ENCODE measurements around the gene TOGARAM2.

The TOGARAM2 gene

DNA sequence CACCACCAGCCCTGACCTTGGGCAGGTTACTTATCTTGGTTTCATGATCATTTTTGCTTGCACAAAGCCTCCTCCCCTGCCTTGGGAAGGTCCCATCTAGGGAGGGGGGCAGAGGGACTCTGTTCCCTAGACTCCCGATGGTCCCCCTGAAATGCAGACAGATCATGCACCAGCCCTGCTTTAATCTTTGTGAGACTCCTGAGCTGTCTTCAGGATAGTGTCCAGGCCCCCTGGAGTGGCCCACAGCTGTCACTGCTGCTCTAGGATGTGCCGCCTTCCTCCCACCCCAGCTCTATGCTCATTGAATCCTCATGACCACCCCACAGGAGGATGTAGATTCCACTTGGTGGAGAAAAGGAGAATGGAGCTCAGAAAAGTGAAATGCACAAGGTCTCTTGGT lies 65.2 kb downstream of the TOGARAM2 start:
- DNase-seq = no peak
- intact Hi-C loops (cut with DNase I) = no loop called here

DNA sequence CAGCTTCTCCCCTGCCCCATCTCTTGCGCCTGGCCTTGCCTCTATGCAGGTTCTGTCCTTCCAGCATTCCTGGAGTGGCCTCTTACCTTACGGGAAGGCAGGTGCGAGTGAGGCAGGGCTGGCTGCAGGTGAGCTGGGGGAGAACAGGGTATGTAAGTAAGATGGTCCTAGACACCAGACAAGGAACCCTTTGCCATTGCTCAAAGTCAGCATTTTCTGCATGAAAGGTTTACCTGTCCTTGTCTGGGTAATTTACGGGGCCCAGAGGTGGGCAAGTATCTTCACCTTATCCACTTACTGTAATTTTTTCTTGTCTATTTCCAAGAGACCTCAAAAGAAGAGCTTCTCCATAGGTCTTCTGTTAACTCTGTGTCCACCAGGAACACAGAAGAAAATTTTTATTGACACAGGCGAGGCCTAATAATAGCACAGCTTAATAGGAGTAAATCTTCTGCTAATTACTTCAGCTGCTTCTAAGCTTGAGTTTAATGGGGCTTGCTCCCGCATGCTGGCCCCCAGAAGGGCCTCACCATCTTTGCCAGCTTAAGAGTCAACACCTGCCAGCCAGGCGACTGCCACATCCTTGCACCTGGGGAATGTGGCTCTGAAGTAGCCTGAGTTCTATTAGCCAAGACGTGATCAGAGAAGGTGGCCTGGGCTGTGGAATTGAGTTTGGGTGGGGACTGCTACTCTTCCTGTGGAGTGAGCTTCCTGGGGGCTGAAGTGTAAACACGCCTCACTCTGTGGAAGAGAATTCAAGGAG lies 66.2 kb downstream of the TOGARAM2 start:
- no peak for DNase-seq
- intact Hi-C loops (cut with DNase I) = no loop called here

DNA sequence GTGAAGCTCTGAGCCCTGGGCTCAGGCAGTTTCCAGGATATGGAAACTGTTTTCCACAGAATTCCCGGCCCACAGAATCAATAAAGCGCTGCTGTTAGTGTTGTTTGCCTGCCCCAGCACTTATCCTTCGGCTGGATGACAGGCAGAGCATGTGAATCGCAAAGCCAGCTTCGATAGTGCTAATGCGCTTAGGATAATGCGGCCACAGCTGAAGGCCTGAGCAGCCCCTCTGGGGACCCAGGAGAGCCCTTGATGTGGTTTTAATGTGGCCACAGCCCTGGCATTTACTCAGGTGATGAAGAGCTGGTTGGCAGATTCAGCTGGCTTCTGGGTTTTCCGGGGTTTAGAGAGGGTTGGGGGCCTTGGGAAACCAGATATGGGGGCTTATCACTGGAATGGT lies 69.5 kb downstream of the TOGARAM2 start:
- no peak for DNase-seq
- intact Hi-C loops (cut with DNase I) = no loop called here

GRCh38 chr2:29051730-29052129 lies 70.6 kb downstream of the TOGARAM2 start:
- DNase-seq = no peak
- intact Hi-C loops (cut with DNase I) = no loop called here

DNA sequence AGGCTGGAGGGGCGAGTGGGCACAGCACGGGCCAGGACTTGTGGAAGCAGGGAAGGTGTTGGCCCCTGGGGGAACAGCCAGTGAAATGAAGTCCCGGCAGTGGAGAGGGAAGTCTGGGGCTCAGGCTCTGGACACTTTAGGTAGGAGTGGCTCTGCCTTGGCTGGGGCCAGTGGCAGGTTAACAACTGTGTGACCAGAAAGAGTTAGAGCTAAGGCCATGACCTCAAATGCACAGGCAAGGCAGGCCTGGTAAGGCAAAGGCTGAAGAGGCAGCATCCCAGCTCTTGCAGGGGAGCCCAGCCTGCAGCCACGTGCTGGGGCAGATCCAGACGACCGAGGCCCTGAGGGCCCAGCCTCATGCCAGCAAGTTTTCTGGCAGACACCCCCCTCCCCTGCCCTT lies 71.7 kb downstream of the TOGARAM2 start:
- no peak for DNase-seq
- intact Hi-C loops (cut with DNase I) = no loop called here

DNA sequence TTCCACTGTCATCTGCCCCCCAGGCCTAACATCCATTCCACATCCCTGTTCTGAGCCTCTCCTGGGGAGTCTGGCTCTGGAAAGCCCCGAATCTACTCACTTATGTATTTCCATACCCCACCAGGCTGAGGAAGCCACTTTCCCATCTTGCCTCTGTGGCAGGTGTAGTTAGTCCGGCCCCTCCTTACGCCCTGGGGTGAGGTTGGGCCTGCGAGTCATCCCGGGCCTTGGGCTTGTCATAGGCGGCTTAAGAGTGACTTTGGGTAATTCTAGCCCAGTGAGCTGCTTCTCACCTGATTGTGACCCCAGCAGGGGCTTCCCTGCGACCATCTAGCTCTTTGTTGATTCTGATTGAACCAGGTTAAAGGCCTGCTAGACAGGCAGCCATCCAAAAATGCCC lies 72.1 kb downstream of the TOGARAM2 start:
- intact Hi-C loops (cut with DNase I) = no loop called here
- DNase-seq = no peak

DNA sequence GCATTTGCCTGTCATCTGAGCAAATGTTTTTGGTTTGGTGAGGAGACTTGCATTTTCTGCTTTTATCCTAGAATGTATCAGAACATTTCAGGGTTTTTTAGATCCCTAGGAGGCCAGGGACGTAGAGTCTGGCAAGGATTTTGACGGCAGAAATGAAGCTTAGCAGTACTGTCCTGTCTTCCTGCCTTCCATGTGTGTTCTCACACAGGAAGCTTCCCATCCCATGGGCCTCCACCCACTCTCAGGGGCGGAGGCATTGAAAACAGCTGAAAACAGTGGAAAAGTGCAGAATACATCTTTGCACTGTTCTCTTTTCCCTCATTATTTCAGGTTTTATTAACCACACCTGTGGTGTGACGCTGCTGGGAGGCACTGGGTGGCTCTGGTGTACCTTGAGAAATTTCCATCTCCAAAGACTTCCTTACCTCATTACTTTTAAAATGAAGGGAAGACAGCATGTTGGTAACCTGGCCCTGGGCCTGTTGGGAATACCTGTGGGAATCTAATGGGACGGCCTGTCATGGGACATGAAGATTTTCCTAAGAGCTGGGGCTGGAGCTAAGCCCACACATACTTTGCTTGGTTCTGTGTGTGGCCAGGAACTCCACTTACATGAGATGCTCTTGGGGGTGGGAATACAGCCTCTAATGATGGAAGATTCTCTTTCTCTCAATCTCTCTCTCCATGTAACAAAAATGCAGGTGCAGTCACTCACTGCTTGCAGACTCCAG lies 72.7 kb downstream of the TOGARAM2 start:
- intact Hi-C loops (cut with DNase I) = no loop called here
- no peak for DNase-seq

- DNase-seq = no peak
- intact Hi-C loops (cut with DNase I) = no loop called here
These were observed 73.3 kb downstream of the TOGARAM2 start for GRCh38 chr2:29054430-29054829.

GRCh38 chr2:29055601-29056000 lies 74.5 kb downstream of the TOGARAM2 start:
- intact Hi-C loops (cut with DNase I) = no loop called here
- DNase-seq = no peak

DNA sequence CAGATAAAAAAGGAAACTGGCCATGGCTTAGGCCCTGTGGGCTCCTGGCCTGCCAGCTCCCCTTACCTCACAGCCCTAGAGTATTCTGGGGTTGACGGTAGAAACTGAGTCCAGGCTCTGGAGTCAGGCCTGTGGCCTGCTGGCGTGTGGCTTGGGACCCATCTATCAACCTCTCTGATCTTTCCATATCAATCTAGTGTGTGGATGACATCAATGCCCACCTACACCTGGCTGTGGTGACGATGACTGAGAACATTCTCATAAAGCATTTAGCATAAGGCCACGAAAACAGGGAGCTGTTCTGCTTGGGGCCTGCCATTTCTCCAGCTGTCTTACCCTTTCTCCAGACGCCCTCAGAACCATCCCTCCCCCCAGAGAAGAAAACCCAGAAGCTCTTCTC lies 75.4 kb downstream of the TOGARAM2 start:
- intact Hi-C loops (cut with DNase I) = no loop called here
- DNase-seq = no peak

DNA sequence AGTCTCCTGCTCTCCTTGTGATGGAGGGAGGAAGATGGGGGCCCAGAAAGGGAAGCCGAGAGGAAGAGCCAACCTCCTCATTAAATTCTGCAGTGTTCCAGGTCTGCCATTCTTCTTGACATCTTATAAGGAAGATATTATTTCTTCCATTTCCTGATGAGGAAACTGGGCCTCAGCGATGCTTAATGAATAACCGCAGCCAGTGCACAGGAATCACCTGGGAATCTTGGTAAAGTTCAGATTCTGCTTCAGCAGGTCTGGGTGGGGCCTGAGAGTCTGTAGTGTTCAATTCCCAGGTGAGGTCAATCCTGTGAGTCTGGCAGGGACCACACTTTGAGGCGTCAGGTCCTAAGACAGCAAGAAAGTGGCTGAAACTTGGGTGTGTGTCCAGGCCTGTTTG lies 75.9 kb downstream of the TOGARAM2 start:
- peak in 1 of 10 donors; percentile 0 for DNase-seq
- intact Hi-C loops (cut with DNase I) = no loop called here

DNA sequence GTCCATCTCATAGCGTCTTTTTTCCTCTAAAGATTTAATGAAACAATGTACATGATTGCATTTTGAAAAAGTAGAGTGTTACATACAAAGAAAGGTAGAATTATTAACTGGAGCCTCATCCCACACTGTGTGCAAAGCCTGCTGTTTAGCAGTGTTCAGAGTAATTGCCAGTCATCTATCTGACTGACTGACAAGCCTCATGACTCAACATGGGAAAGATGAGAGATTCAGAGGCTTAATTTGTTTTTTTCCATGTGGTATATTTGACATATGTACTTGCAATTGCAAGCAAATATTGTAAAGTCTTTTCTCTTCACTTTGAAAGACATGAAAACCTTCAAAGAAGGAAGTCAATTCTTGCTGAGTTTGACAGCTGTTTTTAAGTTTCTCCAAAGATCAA lies 78.5 kb downstream of the TOGARAM2 start:
- intact Hi-C loops (cut with DNase I) = loop anchor here (10.0 kb wide), 1 partner anchor 135 kb away; no protein-coding TSS in a partner anchor
- no peak for DNase-seq

DNA sequence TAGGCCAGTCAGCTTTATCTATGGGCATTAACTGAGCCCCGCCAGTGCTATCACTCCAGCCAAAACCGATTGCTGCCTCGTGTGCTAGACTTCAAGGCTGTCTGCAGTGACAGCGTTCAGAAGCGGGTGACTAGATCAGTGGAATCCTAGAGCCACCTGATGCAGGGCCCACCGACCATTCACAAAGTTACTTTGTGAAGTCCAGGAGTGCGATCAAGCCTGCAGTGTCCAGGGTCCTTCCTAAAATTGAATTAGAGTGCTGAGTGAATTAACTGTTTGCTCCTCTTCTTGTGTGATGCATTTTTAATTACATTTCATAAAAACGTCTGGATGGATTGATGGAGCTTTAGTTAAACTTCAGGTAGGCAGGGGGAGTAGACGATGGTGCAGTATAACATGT lies 79.3 kb downstream of the TOGARAM2 start:
- no peak for DNase-seq
- intact Hi-C loops (cut with DNase I) = loop anchor here (10.0 kb wide), 1 partner anchor 134 kb away; no protein-coding TSS in a partner anchor

GRCh38 chr2:29061176-29061575 lies 80.1 kb downstream of the TOGARAM2 start:
- intact Hi-C loops (cut with DNase I) = loop anchor here (10.0 kb wide), 1 partner anchor 134 kb away; no protein-coding TSS in a partner anchor
- no peak for DNase-seq

DNA sequence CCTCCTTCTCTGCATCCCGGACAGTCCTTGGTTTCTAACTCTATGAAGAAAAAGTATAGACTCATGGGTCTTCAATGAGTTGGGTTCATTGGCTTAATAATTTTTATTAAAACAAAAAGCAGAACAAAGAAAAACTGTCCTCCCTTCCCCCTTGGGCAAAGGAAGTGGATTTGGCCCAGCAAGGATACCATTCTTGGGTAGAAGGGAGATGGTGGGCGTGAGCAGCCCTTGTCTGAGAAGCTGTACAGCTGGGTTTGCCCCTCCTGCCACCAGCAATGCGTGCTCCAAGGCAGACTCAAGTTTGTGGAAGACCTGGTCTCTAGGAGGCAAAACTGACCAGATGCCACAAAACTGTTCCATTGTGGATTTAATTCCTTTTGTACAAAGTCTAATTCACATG lies 80.5 kb downstream of the TOGARAM2 start:
- intact Hi-C loops (cut with DNase I) = loop anchor here (10.0 kb wide), 1 partner anchor 133 kb away; no protein-coding TSS in a partner anchor

DNA sequence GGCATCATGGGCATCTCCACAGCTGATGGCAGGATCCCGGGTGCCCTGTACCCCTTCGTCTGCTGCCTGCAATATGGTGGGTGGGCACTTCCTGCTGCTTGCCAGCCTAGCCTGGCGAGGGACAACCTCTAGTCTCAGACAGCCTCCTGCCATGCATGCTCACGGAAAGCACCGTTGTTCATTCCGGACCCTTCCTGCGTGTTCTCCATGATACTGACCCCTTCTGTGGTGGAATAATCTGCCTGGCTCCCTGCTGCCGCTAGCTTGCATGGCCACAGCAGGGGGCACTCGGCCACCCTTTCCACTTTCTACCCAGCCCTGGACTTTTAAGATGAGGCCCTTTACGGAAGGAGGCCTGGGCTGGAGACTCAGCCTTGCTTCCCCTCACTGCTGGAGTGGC lies 81.3 kb downstream of the TOGARAM2 start:
- no peak for DNase-seq
- intact Hi-C loops (cut with DNase I) = loop anchor here (10.0 kb wide), 1 partner anchor 132 kb away; no protein-coding TSS in a partner anchor

More for the DNA sequence above, 80.5 kb downstream of the TOGARAM2 start:
- no peak for DNase-seq

GRCh38 chr2:29063056-29063455 lies 82.0 kb downstream of the TOGARAM2 start:
- peak in 3 of 10 donors; percentile 26 to 89 (median 86) for DNase-seq
- intact Hi-C loops (cut with DNase I) = loop anchor here (10.0 kb wide), 1 partner anchor 132 kb away; no protein-coding TSS in a partner anchor

GRCh38 chr2:29063646-29064345 lies 82.7 kb downstream of the TOGARAM2 start:
- DNase-seq = peak in 5 of 10 donors; percentile 23 to 90 (median 42)
- intact Hi-C loops (cut with DNase I) = loop anchor here (10.0 kb wide), 1 partner anchor 131 kb away; no protein-coding TSS in a partner anchor

DNA sequence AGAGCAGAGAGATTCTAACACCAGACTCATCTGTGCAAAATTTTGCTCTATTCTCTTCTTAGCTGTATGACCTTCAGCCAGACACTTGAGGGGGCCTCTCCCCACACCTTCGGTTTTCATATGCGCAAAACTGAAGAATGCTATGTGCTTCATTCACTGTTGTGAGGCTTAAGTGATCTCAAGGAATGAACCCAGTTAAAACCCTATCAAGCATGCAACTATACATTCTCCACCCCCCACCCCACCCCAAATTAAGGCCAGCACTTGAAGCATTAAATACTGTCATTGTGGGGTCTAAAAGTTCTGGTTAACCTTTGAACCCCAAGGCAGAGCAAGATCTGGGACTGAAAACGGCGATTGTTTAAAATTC lies 83.2 kb downstream of the TOGARAM2 start:
- intact Hi-C loops (cut with DNase I) = loop anchor here (10.0 kb wide), 1 partner anchor 130 kb away; no protein-coding TSS in a partner anchor

GRCh38 chr2:29064746-29065067 lies 83.6 kb downstream of the TOGARAM2 start:
- intact Hi-C loops (cut with DNase I) = loop anchor here (10.0 kb wide), 1 partner anchor 130 kb away; no protein-coding TSS in a partner anchor
- peak in 1 of 10 donors; percentile 21 for DNase-seq

More for the DNA sequence above, 83.2 kb downstream of the TOGARAM2 start:
- DNase-seq = no peak

Data from posterior cingulate gyrus (tissue), 11 donors.